ENCODE measurements around the gene MPP3. TPM values are rescaled to one million over a fixed set of nuclear protein-coding genes. Genes with fewer than 3 reads are reported as not detected.

The MPP3 gene
- total and polyA plus RNA-seq, 9 donors: 2.7 to 17.2 (median 3.1) TPM

GRCh38 chr17:43839670-43840108, 6.7 kb upstream of the MPP3 start:
- Histone ChIP-seq H3K4me1 (ENCODE audit: insufficient read depth) (no peaks in the 10 kb centered on the region), H3K27ac (no peak overlapping the region), H3K36me3 (no peaks in the 10 kb centered on the region), H3K4me3 (no peak overlapping the region), H3K9me3 (no peaks in the 10 kb centered on the region), H3K27me3 (no peaks in the 10 kb centered on the region)
- intact Hi-C loops (cut with DNase I): loop anchor here in 1 of 4 donors (10.0 kb wide), 2 partner anchors 65 to 145 kb away; partner anchors contain the start of gene DUSP3
- 28 to 33% (median 28%) methylated on average over 7 of the region's 7 CpGs for WGBS, 3 donors
- DNase-seq: no peak
- no peak for TF ChIP-seq POLR2A (IDR thresholded peaks at IDR 0.05)
- TF ChIP-seq, protein P1, sequence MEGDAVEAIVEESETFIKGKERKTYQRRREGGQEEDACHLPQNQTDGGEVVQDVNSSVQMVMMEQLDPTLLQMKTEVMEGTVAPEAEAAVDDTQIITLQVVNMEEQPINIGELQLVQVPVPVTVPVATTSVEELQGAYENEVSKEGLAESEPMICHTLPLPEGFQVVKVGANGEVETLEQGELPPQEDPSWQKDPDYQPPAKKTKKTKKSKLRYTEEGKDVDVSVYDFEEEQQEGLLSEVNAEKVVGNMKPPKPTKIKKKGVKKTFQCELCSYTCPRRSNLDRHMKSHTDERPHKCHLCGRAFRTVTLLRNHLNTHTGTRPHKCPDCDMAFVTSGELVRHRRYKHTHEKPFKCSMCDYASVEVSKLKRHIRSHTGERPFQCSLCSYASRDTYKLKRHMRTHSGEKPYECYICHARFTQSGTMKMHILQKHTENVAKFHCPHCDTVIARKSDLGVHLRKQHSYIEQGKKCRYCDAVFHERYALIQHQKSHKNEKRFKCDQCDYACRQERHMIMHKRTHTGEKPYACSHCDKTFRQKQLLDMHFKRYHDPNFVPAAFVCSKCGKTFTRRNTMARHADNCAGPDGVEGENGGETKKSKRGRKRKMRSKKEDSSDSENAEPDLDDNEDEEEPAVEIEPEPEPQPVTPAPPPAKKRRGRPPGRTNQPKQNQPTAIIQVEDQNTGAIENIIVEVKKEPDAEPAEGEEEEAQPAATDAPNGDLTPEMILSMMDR (IDR thresholded peaks at IDR 0.05): no peak
- TF ChIP-seq EP300 (IDR thresholded peaks at IDR 0.05): no peak

DNA sequence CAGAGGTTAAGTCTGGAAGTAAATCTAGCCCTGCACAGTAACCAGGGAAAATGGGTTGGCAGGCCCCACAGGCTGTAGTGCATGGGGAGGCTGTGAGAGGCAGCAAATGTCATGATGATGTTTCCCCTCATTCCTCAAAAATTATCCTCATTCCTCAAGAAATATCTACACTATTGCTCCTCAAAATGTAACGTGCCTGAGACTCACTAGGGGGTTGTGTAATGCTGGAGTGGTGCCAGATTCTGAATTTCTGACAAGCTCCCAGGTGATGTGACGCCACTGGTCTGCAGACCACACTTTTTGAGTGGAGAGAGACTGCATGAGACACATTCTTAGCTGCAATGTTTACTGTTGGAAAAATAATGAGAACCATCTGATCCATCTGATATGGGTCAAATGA, 1.2 kb upstream of the MPP3 start:
- WGBS, 3 donors: 66 to 68% (median 68%) methylated on average over 2 of the region's 2 CpGs
- intact Hi-C loops (cut with DNase I): no loop called here
- Histone ChIP-seq H3K9me3 (no peaks in the 10 kb centered on the region), H3K27ac (no peak overlapping the region), H3K36me3 (no peaks in the 10 kb centered on the region), H3K4me3 (no peak overlapping the region), H3K4me1 (ENCODE audit: insufficient read depth) (peaks cover 7% of the 10 kb centered on the region), H3K27me3 (no peaks in the 10 kb centered on the region)
- TF ChIP-seq EP300 (IDR thresholded peaks at IDR 0.05): no peak
- TF ChIP-seq, protein P1 (IDR thresholded peaks at IDR 0.05): no peak
- TF ChIP-seq POLR2A (IDR thresholded peaks at IDR 0.05): no peak
- no peak for DNase-seq

- WGBS, 3 donors: 10 to 32% (median 11%) methylated on average over 15 to 49 of the region's 51 CpGs
- DNase-seq: peak; percentile 32 to 69 (median 51)
- H3K9me3 ChIP-seq: no peaks in the 10 kb centered on the region
- H3K27me3 ChIP-seq: no peaks in the 10 kb centered on the region
- H3K36me3 ChIP-seq: no peaks in the 10 kb centered on the region
- peaks cover 7% of the 10 kb centered on the region for H3K4me1 ChIP-seq (ENCODE audit: insufficient read depth)
- H3K4me3 ChIP-seq: peak overlapping the region; percentile 63
- intact Hi-C loops (cut with DNase I): no loop called here
- H3K27ac ChIP-seq: no peak overlapping the region
- TF ChIP-seq EP300 (IDR thresholded peaks at IDR 0.05) (no peak), POLR2A (IDR thresholded peaks at IDR 0.05) (no peak)
- TF ChIP-seq, protein P1 (IDR thresholded peaks at IDR 0.05): no peak
Measured at GRCh38 chr17:43832168-43832975, 574 bp downstream of the MPP3 start.

DNA sequence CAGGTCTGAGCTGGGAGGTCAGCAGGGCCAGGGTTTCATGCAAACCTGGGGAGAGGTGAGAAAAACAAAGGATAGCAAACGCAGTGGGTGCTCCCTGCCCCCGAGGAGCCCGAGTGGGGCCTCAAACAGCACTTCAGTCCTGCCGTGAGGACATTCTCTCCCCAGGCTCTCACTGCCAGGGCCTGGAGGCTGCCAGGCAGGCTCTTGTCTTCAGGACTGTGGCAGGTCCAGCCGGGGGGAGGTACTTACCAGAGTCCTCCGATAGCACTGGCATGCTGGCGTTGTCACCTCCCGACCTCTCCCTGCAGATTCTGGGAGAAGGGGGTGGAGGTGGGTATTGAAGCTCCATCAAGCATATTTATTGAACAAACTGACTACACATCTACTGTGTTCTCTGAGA, 1.3 kb downstream of the MPP3 start:
- intact Hi-C loops (cut with DNase I): no loop called here
- H3K4me1 ChIP-seq (ENCODE audit: insufficient read depth): peaks cover 7% of the 10 kb centered on the region
- no peaks in the 10 kb centered on the region for H3K36me3 ChIP-seq
- TF ChIP-seq EP300 (IDR thresholded peaks at IDR 0.05): no peak
- TF ChIP-seq POLR2A (IDR thresholded peaks at IDR 0.05): no peak
- TF ChIP-seq, protein P1 (IDR thresholded peaks at IDR 0.05): no peak
- no peak for DNase-seq
- no peak overlapping the region for H3K4me3 ChIP-seq
- H3K9me3 ChIP-seq: no peaks in the 10 kb centered on the region
- H3K27ac ChIP-seq: no peak overlapping the region
- 86 to 95% (median 90%) methylated on average over 8 of the region's 8 CpGs for WGBS, 3 donors
- no peaks in the 10 kb centered on the region for H3K27me3 ChIP-seq

Measured in ovary (tissue), 9 donors.